Stimulated activated CD8-positive, alpha-beta memory T cell treated with anti-CD3 and anti-CD28 coated beads, Interleukin-4, amount 100 ng/mL, for 4 hours (primary cell): Measurements from ENCODE around the gene ITPA.
"Not testable (repeated sequence)": the region's sequence is repeated elsewhere in the genome, so short reads cannot be mapped to it uniquely, and the experiment has no call there.

ENCODE experiments used
- DNase-seq, 2 donors: peaks; one replicate each; pipeline ENCODE4 v3.0.0-alpha.2; 2020; ENCODE audit warnings: low read depth in 2 of 2, low spot score in 1 of 2

The ITPA gene

DNA sequence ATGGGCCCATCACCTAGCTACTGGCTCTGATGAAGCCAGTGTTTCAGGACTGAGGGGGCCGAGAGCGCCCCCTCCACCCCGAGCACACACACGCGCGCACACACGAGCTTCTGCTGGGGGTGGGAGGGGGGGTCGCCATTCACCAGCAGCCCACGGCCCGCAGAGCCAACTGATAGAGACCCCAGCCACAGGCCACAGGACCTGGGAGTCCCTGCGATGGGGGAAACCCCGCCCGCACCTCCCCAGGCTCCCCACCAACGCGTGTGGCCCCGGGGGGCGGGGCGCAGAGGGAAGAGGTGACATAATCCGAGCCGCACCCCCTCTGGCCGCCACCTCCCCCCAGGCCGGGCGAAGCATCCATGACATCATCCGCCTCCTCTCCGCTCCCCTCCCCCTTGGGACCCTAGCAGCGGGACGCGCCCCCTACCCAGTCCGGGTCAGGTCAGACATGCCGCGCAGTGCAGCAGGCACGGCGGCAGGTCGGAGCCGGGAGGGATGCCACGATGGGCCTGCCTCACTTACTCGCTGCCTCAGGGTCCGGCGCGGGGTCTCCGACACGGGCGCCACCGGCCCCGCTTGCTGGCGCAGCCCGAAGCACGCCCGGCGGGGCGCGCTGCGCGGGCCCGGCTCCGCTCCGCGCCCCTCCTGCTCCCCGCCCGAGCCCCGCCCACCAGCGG lies 36.2 kb upstream of the ITPA start, which contains the start of gene LZTS3:
TSS of gene LZTS3 (minus strand) at position 617 of the 677 bp plus-strand sequence. CDS start 6,386 bp downstream, outside the sequence.
- DNase-seq: peak; percentile 73 to 79

DNA sequence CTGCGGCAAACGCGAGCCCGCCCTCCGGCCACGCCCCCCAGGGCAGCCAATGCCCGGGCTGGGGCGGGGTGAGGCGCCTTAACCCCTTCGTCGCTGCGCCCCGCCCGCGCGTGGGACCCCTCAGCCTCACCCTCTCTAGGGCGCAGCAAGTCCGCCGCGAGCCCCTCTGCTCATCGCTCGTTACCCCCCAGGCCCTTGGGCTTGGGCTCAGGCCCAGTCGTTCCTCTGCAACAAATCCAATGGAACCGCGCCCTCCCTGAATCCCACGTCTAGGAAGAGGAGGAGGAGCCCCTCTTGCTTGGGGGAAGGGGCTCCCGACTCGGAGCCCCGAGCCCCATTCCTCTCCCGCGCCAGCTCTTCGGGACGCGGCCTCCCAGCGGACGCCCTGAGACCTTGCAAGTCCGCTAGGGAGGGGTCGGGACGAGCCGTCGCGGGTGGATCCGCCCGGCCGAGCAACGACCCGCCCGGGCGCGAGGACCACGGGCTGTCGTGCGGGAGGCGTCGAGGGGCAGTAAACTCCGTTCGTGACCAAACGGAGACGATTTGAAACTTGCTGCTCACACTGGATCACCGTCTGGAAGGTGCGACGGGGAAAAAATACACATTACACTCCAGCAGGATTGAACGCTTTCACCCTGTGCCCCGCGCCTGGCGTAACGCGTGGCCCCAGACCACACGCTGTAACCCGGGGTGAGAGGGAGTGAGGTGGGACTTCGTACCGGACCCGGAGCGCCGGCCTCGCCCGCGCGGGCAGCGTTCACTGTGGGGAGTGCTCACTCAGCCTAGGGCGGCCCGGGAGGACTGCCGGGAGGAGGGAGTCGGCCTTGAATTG lies 35.5 kb upstream of the ITPA start:
- peak; percentile 76 to 77 for DNase-seq

- no peak for DNase-seq
Measured at GRCh38 chr20:3174442-3175261, 34.6 kb upstream of the ITPA start.

- DNase-seq: no peak
Measured at GRCh38 chr20:3175270-3175669, 34.0 kb upstream of the ITPA start.

GRCh38 chr20:3177746-3178485 lies 31.4 kb upstream of the ITPA start:
- DNase-seq: no peak

DNA sequence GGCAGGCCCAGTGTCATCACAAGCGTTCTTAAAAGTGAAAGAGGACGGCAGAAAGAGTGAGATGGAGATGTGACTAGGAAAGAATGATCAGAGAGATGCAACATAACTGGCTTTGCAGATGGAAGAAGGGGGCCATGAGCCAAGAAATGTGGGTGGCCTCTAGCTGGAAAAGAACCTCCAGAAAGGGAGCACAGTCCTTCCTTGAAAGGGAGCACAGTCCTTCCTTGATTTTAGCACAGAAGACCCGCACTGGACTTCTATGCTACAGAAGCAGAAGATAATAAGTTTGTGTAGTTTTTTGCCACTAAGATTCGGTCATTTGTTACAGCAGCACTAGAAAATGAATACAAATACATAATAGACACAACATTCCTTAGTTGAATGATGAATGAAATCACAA lies 29.0 kb upstream of the ITPA start:
- DNase-seq: no peak

DNA sequence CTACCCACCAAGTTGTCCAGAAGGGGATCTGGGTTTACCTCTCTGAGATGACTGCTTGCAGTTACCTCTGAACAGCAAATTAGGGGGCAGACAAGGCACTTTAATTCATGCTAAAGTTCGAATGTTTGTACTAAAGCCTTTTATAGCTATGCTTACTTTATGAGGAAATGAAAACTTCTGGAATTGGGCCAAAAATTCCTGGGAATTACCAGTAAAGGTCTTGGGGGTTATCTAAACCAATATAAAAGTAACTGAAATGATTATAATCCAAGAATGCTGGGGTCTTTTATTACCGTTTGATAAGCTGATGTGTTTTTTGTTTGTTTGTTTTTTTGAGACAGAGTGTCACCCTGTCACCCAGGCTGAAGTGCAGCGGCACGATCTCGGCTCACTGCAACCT lies 28.0 kb upstream of the ITPA start:
- no peak for DNase-seq

DNA sequence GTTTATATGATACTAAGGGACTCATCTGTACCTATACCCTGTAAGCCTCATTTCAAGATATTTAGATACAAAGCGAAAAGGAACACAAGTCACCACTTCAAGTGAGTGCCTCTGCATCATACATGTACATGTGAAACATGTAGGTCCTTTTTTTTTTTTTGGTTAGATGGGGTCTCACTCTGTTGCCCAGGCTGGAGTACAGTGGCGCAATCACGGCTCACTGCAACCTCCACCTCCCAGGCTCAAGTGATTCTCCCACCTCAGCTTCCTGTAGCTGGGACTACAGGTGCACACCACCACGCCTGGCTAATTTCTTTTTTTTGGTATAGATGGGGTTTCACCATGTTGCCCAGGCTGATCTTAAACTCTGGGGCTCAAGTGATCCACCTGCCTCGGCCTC lies 26.9 kb upstream of the ITPA start:
- not testable (repeated sequence) for DNase-seq

- no peak for DNase-seq
Measured at GRCh38 chr20:3183896-3184612, 25.2 kb upstream of the ITPA start.

DNA sequence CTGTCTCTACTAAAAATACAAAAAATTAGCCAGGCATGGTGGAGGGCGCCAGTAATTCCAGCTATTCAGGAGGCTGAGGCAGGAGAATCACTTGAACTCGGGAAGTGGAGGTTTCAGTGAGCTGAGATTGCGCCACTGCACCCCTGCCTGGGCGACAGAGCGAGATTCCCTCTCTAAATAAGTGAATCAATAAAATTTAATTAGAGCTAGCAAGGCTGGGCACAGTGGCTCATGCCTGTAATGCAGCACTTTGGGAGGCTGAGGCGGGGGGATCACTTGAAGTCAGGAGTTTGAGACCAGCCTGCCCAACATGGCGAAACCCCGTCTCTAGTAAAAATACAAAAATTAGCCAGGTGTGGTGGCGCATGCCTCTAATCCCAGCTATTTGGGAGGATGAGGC lies 21.4 kb upstream of the ITPA start:
- DNase-seq: not testable (repeated sequence)

DNA sequence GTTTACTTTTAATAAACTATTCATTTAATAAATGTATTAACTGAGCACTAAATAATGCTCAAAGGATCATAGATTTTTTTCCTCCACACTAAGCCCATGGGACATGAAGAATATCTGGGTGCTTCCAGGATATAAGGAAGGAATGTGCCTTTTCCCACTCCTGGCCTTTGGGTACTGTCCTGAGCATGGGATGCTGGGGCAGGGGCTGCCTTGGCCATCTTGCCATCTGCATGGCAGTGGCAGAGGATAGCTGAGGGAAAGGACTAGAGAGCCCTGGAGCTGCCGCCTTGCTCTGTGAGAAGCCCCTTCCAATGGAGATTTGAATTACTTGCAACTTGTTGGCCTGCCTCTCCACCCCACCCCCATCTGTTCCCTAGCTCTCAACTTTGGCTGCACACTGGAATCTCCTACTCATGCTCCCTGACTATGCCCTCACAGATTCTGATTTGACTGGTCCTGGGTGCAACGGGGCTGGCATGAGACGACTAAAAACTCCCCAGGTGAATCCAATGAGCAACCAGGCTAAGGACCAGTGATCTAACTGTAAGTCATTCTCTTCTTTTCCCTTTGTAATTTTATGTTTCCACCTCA lies 20.4 kb upstream of the ITPA start:
- no peak for DNase-seq

GRCh38 chr20:3189561-3190131 lies 19.7 kb upstream of the ITPA start:
- DNase-seq: no peak

DNA sequence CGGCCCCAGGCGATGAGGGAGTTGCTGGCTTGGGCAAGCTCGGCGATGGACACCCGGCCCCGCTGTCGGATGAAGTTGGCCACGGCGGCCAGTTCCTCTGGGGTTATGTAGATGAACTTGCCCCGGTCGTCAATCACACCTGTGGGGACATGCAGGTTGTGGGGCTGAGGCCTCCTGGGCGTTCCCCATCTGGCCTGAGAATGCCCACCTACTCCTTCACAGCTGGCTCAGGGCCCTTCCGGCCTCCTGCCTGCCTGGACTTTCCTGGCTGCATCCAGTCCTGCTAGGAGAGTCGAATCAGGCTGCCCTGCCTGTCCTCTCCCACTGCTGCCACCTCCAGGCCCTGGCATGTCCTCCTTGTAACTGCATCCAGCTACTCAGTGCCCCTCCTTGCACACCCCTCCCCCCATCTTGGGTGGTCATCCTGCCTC lies 18.6 kb upstream of the ITPA start:
- DNase-seq: no peak

DNA sequence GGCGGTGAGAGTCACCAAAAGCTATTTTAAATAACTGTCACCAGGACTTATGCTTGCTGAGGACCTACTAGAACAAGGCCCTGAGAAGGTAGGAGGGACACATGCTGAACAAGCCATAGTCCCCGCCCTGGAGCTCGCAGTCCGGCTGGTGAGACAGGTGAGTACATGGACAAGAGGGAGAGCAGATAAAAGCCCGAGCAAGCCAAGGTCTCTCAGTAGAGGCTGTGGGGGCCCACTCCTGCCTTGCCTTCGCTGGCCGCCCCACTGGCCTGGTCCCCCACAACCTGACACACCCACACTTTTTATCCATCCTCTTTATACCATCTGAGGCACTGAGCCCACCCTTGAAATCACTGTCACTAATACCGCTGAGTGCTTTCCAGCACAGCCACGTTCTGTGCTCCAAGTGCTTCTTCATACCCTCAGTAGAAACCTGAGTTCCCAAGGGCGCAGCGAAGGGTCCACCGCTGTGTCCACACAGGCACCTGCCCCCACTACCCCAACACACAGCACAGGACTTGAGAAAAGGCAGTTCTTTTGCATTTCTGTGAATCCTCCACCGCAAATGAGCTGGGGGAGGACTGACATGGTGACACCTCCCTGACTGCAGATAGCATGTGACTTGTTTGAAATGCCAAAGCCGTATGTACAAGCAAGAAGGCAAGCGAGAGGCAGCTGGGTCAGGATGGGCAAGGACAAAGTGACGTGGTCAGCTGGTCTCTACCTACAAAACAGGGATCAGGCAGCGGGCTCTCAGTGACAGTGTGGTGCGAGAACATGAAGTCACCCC lies 16.9 kb upstream of the ITPA start:
- no peak for DNase-seq

DNA sequence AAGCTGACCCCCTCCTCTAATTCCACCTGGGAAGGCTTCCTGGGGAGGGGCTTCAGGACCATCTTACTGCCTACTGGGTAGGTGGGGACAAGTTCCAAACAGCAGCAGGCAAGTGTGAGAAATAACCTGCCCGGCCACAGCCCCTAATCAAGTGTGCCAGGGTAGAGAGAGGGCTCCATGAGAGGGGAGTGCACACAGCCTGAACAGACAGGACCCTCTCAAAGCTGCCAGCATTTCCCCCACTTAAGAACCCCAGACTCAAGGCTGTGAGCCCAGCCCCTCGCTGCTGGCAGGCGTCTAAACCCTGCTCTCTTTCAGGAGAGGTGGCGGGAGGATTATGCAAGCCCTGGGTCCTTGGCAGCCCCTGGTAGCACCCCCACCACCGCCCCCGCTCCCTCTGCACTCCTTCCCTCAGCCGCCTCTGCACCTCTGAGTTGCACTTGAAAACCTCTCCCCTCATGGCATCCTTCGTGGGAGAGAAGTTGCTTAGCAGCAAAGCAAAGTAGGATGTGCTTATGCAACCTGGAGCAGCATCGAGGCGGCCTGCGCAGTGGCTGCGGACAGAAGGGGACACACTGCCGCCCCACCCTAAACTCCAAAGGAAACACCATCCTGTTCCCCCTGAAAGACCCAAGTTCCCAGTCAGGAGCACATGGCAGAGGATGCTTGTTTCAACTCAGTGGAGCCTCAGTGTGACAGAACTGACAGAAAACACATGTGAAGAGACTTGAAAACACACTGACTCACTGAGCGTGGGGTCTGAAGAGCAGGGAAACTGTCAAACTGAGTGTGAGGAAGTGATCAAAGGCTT lies 15.3 kb upstream of the ITPA start:
- no peak for DNase-seq

DNA sequence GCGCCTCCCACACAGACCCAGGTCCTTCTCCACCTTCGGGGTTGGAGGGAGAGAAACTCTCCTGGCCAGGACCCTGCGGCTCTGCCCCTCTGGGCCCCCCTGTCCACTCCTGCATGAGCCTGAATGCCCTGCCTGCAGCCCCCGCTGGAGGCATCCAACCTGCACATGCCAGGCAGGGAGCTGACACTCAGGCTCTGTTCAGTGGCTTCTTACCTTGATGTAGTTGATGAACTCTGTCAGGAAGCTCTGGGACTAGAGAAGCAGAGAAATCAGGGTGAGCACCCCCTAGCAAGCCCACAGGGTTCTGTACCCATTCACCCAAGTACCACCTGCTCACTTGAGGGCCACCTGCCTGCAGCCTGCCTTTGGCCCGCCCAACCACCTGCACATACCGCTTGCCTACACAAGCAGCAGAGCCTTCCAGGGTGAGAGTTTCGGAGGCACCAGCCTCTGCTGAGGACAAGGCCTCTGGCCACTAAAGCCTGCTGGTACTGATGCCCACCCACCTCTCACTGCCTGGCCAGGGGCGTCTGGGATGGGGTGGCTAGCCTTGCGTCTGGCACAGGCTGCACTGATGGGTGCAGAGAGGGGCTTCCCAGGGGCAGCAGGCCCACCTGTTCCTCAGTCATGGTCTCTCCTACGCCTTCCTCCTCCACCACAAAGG lies 14.5 kb upstream of the ITPA start:
- no peak for DNase-seq

DNA sequence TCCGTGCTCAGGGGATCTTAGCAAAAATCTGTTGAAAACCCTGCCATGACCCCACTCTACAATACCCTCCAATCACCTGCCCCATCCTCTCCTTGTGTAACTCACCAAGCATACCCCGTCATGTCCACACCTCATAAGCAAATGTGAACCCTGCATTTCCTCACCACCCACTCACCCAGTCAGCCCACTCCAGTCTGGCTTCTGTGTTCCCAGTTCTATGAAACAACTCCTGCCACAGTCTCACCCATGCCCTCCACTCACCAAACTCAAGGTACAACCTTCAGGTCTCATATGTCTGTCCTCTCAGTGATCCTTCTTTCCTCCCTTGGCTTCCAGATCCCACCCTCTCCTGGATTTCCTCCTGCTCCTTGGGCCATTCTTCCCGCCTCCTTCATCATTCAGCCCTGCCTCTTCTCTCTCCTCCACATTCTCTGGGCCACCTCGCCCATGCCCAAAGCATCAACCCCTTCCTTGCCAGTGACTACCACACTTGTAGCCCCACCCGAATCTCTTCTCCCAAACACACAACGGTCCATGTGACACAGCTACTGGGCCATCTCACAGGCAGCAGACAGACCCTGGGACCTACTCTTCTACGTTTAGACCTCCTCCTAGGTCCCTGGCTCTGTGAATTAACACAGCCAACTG lies 13.6 kb upstream of the ITPA start:
- DNase-seq: no peak
